ENCODE measurements around the gene CLEC18C.
"Not testable (repeated sequence)": the region's sequence is repeated elsewhere in the genome, so short reads cannot be mapped to it uniquely, and the experiment has no call there.

DNA sequence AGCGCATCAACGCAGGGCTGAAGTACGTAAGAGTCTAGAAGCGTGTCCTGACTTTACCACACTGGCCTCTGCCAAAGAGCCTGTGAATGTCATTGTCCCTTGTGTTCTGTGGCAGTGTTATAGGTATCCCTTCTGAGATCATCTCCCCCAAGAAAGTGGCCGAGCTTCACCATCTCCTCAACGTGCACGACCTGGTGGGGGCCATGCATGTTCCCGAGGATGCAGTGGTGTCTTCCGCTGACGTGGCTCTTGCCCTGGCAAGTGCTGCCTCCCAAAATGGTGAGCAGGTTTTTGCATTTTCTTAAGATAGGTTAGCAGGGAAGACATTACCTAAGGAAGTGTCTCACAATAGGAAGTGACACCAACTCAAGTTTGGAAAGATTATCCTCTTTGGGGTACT lies 44.7 kb upstream of the CLEC18C start:
- TF ChIP-seq, protein P1, sequence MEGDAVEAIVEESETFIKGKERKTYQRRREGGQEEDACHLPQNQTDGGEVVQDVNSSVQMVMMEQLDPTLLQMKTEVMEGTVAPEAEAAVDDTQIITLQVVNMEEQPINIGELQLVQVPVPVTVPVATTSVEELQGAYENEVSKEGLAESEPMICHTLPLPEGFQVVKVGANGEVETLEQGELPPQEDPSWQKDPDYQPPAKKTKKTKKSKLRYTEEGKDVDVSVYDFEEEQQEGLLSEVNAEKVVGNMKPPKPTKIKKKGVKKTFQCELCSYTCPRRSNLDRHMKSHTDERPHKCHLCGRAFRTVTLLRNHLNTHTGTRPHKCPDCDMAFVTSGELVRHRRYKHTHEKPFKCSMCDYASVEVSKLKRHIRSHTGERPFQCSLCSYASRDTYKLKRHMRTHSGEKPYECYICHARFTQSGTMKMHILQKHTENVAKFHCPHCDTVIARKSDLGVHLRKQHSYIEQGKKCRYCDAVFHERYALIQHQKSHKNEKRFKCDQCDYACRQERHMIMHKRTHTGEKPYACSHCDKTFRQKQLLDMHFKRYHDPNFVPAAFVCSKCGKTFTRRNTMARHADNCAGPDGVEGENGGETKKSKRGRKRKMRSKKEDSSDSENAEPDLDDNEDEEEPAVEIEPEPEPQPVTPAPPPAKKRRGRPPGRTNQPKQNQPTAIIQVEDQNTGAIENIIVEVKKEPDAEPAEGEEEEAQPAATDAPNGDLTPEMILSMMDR (IDR thresholded peaks at IDR 0.05), result not testable (repeated sequence)
- not testable (repeated sequence) for TF ChIP-seq ZFX (IDR thresholded peaks at IDR 0.05; ENCODE audit: borderline replicate concordance)
